GM18508 (cell line): ENCODE results near the gene CEND1.

Experiments
- ATAC-seq: cut with Tn5 transposase; IDR thresholded peaks from one replicate; pipeline ENCODE4 v1.9.1; 2021; ENCODE audit warnings: moderate number of reproducible peaks; ENCODE audit not compliant: insufficient read depth, unreplicated experiment

The CEND1 gene

DNA sequence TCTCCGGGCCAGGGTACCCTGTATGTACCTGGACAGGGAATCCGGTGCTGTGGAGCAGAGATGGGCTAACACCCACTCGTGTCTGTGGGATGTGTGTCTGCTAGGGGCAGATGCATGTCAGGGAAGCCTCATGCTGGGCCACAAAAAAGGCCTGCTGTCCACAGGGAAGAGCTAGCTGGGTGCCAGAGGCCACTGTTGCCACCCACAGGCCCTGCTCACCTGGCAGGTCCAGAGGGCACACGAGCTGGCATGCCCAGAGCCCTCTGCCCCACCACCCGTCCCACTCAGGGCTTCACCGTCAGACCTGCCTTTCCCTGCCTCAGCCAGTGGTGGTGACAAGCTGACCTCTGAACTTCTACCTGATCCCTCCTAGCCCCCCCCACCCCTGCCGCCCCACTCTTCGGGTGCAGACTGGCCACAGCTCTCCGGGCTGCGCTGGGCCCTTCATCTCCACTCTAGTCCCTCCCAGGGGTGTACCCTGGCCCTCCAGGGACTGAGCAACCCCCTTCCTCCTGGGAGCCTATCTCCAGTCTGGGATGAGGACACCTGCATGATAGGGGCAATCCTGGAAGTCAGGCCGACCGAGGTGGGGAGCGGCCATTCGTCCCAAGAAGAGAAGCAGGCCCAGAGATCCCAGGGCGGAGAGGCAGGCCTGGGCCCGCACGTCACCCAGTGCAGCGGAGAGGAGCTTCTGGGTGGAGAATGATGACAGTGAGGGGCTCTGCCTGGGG, 6.8 kb upstream of the CEND1 start:
- no peak for ATAC-seq

DNA sequence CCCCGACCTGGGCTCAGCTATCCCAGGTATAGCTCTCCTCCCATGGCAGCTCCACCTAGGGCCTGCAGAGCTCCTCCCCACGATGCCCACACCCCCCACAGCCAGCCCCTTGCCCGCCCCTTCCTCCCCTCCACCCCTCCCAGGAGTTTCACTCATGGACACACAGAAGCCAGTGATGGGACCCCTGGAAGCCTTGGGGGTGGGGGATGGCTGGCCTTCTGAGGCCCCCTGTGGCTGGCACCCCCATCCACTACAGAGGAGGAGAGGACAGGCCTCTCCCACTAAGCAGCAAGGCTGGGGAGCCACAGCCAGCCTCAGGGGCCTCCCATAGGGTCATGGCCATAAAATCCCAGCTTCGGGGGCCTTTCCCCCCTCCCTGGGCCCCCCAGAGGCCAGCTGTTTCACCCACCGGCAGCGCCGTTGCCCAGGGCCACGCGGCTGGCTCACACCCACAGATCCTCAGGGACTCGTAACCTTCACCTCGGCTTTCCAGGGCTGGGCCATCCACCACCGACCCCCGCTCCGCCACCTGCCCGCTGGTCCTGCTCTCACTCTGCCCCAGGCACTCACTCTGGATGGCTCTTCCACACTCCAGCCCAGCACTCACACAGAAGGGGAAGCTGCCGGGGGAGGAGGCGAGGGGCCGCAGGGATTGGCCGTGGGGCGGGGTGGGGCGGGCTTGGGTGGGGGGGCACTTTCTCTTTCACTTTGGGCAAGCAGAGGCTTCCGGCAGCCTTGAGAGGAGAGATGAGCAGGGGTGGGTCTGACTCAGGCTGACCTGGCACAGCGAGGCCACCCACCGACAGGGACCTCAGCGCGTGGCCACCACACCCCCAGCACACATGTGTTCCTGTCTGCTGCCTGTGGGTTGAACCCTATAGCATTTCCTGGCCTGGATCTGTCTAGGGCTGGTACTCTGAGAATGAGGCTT, 6.0 kb upstream of the CEND1 start:
- ATAC-seq: no peak

DNA sequence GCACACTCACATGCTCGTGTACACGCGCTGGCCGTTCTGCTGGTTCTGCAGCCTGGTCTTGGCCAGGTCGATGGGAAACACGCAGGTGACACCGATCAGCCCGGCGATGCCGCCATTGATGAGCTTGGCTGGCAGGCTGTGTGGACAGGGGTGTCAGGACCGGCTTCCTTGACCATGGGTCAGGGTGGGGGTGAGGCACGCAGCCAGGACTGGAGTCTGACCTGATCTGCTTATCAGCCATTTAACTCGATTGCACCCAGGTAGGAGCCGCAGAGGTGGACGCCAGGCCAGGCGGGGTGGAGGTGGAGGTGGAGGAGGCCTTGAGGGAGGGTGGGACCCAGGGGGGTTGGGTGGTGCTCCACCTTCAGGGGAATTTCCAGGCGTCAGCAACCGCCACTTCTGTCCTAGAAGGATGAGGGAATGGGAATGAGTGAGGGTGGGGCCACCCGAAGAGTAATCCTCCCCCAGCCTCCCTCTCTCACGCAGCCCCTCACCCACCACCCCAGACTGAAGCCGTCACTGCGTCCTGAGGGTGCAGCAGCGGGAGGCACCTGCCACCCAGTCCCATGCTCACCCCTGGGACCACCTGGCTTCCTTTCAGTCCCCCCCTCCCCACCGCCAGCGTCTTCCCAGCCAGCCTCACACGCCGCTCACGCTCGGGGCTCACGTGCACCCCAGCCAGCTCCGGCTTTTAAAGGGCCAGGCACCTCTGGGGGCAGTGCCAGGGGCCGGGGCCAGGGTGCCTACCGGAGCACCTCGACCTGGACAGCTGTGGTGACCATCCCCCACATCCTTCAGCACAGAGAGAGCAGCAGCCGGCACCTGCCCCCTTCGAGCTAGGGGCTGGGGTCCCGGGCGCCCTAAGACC, 5.1 kb upstream of the CEND1 start:
- no peak for ATAC-seq

DNA sequence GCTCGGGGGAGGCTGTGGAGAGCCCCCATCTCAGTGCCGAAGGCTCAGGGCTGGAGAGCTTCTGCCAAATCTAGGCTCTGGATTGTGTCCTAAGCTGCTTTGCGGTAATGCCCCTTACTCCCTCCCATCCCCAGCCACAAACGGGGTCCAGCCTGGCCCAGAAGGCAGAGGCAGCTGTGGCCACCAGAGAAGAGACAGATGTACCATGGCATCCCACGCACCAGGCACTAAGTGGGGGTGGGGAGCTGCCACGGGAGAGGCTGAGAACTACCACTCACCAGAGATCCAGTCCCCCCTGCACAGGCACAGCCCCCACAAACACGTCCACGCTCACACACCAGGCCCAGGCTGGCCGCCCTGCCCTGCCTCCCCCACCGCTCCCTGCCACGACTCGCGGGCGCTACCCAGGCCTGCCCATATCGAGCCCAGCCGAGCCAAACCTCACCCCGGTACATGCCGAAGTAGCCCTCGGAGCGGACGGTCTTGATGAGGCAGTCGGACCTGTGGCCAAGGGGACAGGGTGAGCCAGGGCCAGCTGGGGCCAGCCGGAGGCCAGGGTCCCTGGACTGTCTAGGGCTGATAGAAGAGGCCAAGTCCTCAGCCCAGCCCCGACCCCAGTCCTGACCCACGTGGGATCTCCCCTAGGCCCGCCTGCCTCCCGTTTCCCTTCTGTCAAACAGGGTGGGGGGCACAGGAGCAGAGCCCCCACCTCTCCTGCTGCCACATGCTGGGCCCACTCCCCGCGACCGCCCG, 4.3 kb upstream of the CEND1 start:
- no peak for ATAC-seq

DNA sequence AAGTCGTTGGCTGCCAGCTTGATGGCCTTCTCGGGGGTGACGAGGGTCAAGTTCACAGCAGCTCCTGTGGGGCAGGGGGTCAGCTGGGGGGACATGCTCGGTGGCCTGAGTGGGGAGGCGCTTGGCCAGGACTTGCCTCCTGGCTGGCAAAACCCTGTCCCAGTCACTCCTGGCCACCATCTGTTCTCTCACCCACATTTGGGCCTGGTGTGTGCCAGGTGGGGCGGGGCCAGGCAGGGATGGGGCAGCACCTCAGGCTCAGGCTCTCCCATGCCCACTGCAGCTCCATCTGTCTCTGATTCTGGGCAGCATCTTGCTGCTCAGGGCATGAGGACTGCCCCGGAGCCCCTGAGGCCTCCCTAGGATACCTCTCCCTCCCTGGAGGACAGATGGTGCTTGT, 3.7 kb upstream of the CEND1 start:
- ATAC-seq: no peak

DNA sequence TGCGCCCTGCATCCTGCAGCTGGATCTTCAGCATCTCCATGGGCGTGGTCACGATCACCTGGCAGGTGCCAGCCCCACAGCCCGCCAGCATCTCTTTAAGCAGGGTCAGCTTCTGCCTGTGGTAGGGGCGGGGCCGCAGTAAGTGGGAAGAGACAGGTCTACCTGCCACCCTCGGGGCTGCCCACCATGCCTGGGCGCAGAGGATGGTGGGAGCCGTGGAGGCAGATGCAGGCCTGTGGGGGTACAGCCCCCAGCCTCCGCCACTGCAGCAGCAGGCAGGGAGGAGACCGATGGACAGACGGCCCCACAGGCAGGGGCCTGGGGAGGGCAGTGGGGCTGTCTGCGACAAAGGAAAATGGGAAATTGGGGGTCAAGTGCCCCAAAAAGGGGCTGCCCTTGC, 3.0 kb upstream of the CEND1 start:
- no peak for ATAC-seq

DNA sequence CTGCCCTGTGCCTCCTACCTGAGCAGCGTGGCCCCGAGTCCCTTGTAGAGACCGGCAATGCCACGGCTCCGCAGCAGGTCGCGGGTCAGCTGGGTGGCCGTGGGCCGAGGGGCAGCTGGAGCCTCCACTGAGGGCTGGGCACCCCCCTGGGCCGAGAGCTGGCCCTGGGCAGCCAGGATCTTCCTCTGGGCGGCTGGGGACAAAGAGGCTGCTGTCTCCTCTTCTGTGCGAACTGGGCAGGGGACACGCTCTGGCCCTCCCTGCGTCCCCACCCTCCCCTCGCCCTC, 2.6 kb upstream of the CEND1 start:
- ATAC-seq: no peak

DNA sequence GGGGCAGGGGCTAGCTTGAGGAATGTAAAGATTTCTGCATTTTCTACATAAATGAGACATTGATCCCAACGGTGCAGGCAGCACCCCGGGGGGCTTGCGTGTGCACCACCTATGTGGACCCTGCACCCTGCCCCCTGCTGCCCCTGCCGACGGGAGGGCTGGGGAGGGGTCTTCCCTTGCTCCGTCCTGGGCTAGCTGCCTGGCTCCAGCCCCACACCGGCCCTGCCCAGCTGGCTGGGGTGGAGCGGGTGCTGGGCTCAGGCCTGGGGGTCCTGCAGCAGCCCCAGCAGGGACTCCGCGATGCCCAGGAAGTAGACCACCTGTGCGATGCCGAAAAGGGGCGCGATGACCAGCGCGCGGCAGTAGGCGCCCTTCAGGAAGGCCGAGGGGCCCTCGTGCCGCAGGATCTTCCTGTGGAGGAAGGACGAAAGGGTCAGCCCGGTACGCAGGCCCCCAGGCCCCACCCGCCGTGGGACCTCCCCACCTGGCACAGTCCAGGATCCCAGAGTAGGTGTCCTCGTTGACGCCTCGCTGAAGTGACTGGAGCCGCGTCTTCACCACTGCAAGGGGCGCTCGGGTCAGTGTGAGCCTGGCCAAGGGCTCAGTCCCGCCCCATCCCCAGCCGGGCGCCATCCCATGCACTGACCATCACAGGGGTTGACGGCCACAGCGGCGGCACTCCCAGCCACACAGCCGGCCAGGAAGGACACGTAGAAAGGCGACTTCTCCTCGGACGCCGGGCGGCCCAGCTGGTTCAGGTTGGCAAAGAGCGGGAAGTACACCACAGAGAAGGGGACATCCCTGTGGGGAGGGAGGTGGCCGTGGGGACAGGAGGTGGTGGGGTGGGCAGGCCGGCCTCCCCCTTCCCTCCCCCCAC, 2.0 kb upstream of the CEND1 start:
- ATAC-seq: no peak

DNA sequence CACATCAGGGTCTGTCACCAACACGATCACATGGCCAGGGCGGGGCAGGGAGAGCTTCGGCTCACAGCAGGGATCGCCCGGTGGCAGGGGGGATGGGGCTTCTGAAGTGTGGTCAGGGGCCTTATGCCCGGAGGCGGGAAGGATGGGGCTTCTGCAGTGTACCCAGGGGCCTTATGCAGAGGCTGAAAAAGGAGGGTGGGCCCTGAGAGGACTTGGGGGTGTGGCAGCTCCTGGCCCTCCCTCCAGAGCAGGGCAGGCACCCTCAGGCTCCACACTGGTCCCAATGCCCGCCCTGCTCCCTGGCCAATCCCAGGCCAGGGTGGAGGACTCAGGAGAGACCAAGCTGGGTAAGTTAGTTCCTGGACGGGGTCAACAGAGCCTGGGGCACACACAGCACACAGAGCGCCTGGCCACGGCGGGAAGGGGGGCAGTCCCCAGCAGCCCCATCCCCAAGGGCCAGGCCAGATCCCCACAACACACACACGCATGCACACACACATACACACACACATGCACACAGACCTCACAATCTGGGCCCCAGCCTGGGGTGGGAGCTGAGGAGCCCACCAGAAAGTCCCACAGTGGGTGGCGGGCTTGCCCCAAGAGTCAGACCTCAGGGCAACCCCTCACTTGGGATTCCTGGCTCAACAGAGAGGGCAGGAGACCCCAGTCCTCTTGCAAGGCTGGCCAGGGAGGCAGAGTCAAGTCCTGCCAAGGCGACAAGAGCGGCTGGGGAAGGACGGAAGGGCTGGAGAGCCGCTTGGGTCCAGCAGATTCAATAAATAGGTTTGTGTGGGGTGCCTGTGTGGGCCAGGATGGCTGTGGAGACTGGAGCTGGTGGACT, 1.1 kb upstream of the CEND1 start:
- no peak for ATAC-seq

DNA sequence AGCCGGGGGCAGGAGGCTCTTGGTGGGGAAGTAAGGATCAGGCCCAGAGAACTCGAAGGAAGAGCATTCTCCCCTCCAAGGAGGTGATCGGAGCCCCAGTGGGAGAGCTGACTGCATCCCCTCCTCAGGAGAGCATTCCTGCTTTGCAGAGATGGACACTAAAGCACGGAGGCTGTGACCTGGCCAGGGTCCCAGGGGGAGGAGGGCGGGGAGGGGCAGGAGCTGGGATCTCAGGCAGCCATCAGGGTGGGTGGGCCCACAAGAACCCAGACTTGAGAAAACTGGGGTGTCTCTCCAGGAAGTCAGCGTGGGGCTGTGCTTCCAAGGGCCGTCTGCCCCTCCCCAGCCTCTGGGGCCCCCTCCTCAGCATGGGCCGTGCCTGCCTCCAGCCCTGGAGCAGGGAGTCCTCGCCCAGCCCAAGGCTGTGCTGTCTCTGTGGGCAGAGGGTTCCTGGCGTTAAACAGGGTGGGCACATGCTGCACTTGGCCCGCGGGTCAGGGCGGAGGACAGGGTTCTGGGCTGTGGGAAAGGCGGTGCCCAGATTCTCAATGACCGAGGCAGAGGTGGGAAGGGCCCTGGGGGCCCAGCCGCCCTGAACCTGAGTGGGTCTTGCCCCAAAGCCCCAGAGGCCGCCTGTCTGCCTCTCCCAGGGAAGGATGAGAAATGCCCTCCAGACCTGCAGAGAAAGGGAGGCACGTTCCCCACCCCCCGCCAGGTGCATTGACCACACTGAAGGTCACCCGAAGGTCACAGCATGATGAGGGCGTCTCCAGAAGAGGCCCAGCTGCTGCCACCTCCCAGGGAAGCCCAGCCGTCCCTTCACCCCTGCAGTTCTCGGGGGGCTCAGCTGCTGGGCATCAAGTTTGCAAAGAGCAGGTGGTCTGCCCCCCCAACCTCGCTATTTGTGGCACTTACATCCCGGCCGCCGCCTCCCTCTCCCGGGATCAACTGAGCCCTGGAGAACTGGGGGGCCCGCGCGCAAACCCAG, 643 bp downstream of the CEND1 start:
- no peak for ATAC-seq

DNA sequence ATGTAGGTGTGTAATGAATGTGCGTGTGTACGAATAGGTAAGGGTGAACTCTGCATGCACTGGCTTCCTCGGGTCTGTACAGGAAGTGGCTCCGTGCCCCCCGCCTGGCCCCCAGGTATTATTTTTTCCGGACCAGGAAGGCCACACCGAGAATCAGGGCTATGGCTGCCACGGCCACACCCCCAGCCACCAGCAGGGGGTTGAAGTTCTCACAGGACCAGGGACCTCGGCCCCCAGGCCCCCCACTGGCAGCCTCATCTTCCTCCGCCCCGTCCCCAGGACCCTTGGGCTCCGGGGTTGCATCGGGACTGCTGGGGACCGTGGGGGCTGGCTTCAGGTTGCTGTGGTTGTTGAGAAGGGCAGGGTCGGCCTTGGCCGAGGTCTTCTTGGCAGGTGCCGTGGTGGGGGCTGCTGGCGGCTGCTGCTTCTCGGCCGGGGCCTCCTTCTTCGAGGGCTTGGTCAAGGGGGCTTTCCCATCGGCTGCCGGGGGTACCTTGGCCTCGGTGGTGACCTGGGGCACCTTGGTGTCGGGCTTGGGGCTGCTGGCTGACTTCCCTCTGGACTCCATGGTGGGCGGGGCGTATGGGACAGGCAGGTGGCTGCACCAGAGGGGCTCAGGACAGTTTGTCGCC, 1.8 kb downstream of the CEND1 start:
- no peak for ATAC-seq

DNA sequence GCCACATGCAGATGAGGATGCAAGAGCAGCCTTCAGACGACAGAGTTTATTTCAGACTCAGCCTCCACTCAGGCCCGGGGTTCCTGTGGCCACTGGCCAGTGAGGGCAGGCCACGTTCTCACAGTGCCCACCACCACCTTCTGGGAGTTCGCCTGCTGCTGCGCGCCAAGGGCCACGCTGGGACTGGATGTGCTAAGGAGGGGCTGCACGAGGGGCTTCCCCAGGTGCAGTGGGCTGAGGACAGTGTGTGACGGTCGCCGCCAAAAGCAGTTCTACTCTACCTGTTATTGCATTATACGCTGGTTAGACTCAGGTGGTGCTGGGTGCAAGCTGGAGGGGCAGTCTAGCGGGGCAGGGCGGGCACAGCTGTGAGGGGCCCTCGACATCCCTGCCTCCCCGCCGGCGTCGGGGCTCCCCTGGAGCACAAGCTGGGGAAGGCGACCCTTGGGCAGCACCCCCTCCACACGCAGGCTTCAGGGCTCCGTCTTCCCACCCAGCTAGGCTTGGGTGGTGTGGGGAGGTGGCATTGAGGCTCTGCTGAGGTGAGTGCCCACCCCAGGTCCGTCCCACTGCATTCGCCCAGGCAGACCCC, 2.7 kb downstream of the CEND1 start:
- ATAC-seq: no peak

DNA sequence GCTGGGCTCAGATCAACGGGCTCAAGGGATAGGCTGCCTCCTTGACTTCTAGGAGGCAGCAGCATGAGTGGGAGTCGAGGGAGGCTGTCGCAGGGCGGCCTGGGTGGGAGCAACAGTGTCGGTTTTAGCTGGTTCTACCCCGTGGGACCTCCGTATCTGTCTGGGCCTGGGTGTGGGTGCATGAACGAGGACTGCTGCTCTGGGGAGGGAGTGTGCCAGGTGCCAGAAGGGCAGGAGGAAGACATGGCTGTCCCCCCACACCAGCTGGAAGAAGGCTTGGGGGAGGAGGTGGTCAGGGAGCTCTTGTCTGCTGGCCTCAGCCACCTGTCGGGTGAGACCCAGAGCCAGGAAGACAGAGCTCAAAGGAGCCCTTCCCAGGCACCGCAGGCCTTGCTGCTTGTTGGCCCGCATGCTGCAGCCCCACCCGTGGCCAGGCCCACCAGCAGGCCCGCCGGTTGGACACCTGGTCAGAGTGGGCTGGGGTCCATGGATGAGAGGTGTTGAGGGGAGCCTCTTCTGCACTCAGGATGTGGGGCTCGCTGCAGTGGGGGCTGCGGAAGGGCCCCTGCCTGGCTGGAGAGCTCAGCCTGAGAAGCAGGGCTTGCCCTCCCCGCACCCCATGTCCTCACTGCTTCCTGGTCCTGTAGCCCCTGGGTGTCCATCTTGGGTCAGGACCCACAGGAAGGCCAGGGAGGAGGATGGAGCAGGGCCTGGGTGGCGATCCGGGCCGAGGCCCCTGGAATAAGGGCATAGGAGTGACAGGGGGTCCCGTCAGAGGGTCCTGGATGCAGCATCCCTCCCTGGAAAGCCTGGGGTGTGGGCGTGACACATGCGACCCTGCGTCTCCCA, 3.4 kb downstream of the CEND1 start:
- ATAC-seq: no peak

DNA sequence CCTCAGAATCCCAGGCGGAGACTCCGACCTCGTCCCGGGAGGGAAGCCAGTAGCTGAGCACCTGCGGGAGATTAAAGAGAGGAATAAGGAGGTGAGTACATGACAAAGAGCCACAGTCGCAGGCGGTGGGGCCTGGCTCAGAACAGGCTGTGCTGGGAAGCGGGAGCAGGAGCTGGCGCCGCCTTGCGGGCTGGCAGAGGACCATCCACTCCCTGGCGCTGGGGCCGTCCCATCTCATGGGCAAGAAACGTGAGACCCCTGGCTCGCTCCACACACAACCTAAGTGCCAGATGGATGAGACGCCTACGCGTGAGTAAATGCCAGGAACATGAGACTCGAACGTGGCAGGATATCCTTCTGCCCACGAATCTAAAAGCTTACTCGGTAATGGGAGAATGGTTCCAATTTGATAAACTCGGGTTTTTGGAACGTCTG, 6.3 kb downstream of the CEND1 start:
- no peak for ATAC-seq
